ENCODE results near the gene ZMYM2.

DNA sequence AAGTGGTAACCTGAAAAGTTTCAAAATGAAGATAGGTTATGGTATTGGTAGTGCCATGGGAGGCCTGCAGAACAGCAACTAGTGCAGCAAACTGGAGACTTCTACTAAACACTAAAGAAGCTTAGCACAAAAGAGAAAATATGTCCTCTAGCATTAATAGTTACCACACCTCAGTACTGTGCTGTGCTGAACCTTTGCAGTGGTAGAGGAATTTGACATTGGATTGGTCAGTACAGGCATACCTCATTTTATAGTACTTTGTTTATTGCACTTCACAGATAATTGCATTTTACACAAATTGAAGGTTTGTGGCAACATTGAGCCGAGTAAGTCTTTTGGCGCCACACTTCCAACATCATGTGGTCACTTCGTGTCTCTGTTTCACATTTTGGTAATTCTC is 40.4 kb downstream of the ZMYM2 start:
- TF ChIP-seq, protein P1, sequence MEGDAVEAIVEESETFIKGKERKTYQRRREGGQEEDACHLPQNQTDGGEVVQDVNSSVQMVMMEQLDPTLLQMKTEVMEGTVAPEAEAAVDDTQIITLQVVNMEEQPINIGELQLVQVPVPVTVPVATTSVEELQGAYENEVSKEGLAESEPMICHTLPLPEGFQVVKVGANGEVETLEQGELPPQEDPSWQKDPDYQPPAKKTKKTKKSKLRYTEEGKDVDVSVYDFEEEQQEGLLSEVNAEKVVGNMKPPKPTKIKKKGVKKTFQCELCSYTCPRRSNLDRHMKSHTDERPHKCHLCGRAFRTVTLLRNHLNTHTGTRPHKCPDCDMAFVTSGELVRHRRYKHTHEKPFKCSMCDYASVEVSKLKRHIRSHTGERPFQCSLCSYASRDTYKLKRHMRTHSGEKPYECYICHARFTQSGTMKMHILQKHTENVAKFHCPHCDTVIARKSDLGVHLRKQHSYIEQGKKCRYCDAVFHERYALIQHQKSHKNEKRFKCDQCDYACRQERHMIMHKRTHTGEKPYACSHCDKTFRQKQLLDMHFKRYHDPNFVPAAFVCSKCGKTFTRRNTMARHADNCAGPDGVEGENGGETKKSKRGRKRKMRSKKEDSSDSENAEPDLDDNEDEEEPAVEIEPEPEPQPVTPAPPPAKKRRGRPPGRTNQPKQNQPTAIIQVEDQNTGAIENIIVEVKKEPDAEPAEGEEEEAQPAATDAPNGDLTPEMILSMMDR (conservative IDR thresholded peaks at IDR 0.05), result no peak
- TF ChIP-seq ZFX (IDR thresholded peaks at IDR 0.05), result no peak
